ENCODE data around the gene CKLF.

CKLF gene

GRCh38 chr16:66519482-66520373, 32.6 kb upstream of the CKLF start:
- ATAC-seq: no peak

DNA sequence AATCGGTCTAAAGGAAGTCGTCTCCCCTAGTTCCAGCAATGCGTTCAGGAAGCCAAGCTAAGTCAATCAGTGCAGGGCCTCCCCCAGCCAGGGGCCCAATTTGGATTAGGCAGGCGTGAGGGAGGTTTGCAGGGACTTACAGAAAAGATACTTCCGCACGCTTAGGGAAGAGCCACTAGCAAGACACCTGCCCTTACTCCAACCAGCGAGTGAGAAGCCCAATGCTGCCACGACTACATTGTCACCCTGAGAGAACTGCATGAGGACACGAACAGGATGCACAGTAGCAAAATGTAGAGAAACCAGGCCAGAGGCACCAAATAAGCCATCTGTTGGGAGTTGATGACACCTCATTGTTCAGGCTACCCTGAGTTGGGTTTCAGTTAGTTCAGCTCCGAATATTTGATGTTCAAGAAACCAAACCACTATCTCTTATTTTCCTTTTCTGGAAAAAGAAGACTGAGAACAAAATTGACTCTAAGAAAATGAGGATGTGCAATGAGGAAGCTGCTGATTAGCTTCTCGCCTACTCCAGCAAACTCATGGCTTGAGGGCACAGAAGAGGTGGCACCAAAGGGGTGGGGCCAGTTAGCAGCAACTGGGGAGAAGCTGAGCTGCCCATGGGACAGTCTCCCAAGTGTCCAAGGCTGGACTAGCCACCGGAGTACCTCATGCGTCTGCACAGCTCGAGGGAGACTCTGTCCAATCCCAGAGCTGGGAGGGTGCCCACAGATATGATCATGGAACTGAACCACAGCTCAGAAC, 31.8 kb upstream of the CKLF start:
- no peak for ATAC-seq

GRCh38 chr16:66521252-66521713, 31.1 kb upstream of the CKLF start:
- ATAC-seq: no peak

- peak; percentile 95 to 96 for ATAC-seq
These were observed 30.2 kb upstream of the CKLF start for GRCh38 chr16:66521951-66522771.

DNA sequence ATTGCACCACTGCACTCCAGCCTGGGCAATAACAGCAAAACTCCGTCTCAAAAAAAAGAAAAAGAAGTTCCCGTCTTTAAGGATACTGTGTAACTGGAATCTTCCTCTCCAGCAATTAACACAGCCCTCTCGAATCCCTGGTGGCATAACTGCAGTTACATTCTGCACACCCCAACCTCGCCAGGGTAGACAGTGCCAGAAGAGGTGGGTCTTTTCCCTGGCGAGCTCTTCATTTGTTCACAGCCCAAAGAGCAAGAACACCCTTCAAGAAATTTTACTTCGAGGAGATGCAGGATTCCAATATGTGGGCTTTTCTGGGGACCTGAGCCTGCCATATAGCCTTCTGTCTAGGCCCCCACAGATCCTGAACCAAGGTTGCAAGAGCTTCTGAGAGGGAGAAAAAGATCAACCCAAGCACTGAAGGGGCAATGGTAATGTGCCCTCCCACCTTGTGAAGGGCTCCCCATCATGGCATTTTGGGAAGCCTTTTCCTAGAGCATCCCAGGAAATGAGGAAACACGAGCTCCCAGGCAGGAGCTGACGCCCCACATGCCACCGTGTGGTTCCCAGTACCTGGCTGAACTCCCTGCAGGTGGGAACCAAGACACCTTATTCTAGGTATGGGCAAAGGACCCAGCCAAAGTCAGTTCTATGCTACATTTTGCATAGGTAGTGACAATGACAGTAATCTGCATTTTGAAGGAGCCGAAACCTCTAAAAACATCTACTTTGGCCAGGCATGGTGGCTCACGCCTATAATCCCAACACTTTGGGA, 29.4 kb upstream of the CKLF start:
- no peak for ATAC-seq

- no peak for ATAC-seq
These were observed 28.5 kb upstream of the CKLF start for GRCh38 chr16:66523861-66524354.

DNA sequence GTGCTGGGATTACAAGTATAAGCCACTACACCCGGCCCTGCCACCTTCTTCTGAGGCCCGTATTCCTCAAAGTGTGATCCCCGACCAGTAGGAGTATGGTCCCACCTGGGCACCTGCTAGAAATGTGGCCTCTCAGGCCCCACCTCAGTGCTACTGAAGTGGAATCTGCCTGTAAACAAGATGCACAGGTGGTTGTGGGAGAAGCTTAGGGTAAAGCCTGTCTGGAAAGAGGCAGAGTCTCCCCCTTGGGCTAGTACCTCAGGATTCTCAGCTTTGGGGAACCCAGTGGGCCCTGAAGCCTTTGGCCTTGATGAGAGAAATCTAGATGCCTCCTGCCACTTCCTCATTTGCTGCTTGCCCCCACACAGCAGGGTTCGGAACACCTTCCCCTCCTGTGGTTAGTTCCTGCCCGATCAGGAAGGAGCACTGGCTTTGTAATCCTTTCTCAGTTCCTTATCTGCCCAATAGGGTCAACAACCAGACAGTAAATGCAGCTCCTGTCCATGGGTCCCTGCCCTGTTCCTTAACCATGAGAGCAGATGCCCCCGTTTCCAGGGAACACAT, 27.7 kb upstream of the CKLF start:
- ATAC-seq: no peak

DNA sequence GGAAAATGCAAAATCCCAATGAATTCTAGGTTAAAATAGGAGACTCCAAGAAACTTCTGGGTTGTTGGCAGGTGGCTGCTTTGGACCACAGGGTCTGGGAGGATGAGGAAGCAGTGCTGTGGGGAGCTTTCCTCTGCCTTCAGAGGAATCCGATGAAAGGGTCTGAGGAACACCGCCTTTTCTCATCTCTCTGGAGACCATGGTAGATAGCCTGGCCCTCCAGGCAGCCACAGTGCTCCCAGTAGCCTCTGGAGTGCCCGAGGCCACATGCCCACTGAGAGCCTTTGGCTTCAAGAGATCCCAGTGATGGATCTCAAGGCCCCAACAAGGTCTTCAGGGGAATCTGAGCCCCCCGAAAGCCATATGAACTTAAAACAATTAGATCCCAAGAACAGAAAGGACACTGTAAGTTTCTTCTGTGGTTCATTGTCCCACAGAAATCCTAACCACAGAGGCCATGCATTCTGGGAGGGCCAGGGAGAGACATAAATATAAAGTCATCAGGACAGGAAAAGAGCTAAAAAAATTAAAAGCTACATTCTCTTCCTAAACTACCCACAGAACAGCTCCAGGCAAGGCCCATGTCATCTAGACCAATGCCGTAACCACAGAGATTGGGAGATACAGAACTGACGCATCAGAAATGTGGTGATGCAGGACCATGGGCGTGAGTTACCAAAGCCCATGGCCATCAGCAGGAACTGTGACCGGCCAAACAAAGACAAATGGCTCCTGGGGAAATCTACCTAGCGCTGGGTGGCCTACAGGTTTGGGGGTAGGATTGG, 26.8 kb upstream of the CKLF start:
- no peak for ATAC-seq

GRCh38 chr16:66528294-66528693, 24.1 kb upstream of the CKLF start:
- no peak for ATAC-seq

DNA sequence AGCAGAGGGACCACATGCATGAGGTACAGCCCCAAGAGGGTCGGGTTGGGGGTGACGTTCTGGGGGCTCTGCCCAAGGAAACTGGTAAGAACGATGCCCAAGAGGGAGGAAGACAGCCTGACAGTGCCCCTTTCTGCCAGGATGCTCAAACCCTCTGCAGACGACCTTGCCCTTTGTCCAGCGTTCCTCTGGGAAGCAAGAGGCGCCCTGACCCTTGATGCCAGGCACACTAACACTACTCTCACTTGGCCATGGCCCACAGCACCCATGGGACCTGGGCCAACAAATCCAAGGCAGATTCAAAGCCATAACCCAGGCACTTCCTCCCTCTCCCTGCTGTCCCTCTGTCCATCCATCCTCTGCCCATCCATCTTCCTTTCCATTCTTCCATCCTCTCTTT, 22.9 kb upstream of the CKLF start:
- ATAC-seq: no peak

DNA sequence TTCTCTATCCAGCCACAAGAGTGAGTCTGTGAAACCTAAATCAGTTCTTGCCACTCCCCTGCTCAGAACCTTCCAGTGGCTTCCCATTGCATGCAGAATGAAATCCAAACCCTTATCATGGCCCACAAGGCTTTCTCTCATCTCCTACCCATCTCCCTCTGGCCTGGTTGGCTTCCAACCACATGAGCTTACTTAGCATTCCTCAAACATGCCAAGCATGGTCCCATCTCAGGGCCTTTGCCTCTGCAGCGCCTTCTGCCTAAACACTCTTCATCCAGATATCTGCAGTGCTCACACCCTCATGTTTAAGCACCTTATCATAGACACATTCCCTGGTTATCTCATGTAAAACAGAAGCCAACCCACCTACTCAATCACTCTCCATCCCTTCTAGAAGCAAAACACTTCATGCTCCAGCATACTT, 18.0 kb upstream of the CKLF start:
- ATAC-seq: no peak

DNA sequence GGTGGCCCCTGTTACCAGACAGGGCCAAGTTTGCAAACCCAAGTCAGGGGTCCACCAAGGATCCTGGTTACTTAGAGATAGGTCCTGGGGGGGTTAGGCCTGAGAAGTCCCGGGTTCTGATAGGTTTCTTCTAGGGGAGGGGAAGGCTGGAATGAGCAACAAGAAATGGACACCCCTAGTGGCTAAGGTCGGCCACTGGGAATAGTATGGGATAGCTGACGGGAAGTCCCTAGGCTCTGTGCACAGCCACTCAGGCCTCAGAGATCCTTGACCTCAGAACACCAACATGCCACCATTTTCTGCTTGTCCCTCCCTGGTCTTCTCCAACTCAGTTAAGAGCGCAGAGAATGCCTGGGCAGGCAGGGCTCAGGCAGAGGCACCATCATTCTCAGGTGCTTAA, 15.9 kb upstream of the CKLF start:
- ATAC-seq: no peak

DNA sequence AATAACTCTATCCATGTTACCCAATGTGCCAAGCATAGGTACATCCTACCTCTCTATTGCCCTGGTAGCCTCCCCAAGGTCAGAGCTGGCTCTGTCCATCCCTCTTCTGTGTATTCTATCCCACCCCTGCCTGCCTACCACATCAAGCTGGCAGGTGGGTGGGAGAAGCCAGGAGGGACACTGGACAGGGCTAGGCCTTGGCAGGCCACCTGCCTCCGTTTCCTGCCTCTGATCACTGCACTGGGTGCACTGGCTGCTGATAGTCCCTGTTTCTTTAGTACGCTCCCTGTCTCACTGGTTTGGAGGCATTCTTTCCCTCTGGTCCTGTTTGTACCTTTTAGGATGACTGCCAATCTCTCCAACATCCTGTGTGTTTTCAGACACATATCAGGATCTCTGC, 15.1 kb upstream of the CKLF start:
- no peak for ATAC-seq

DNA sequence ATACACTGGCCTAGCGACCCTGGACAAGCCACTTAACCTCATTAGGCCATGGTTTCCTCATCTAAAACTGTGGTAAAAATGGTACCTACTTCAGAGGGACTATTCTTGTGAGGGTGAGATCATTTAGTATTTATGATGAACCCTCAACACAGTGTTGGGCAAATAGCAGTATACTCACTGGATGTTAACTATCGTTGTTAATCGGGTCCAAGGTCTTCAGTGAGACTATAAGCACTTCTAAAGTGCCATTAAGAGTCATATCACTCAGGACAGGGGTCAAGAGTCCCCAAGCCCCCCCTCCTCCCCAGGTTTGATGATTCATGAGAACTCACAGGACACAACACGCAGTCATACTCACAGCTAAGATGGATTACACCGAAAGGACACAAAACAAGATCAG, 13.5 kb upstream of the CKLF start:
- no peak for ATAC-seq

- no peak for ATAC-seq
These were observed 12.5 kb upstream of the CKLF start for GRCh38 chr16:66539623-66540469.

- ATAC-seq: no peak
These were observed 10.7 kb upstream of the CKLF start for GRCh38 chr16:66541388-66542355.

DNA sequence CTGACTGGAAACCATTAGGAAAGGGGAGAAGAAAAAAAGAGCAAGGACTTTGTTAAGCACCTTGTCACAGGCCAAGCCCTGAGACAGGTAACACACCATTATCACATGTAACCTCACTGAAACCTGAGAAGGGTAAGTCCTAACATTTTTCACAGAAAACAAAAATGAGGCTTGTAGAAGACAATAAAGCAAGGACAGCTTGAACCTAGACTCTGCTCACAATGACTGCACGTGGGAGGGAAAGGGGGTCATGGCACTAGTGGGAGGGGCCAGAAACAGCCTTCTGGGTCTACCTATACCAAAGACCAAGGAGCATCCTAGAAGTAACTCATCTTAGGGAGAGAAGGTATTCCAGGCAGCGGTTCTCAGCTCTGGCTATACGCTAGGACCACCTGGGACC, 10.0 kb upstream of the CKLF start:
- no peak for ATAC-seq

DNA sequence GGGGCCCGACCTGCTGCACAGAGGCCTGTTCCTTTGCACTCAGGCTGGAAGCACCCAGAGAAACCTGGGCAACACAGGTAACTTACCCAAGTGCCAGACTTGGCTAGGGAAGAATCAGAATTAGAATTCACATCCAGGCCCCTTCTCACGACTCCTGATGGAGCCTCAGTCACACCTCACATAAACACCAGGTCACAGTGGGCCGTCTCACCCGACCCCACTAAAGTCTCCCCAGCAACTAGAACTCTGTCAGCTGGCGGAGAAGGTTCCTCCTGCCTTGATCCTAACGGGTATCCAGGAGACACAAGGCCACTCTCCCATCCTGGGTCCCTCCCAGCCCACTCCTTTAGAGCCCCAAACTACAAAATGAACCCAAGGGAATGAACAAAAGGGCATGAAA, 8.8 kb upstream of the CKLF start:
- ATAC-seq: no peak
